ENCODE data around the gene RNF169. TPM values are rescaled to one million over a fixed set of nuclear protein-coding genes. Genes with fewer than 3 reads are reported as not detected.
"Not testable (repeated sequence)": the region's sequence is repeated elsewhere in the genome, so short reads cannot be mapped to it uniquely, and the experiment has no call there.

The RNF169 gene
- total and polyA plus RNA-seq, 2 experiments from 2014 or later: 0.78 to 16.5 TPM

DNA sequence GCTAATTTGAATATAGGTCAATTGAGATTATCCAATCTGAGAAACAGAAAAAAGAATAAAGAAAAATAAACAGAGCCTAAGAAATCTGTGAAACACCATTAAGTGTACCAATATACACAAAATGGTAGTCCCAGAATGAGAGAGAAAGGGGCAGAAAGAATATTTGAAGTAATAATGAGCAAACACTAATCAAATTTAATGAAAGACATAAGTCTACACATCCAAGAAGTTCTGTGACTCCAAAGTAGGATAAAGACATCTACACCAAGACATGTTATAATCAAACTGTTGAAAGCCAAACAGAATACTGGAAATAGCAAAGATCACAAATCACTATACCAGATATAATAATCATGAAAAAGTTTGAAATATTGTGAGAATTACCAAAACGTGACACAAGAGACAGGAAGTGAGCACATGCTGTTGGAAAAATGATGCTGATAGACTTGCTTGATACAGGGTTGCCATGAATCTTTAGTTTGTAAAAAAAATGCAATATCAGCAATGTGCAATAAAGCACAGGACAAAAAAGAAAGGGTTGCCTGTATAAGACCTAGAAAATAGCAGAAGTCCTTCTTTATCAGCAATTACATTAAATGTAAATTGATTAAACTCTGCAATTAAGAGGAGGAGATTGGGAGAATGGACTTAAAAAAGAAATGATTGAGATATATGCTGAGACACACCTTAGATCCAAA is 75.8 kb downstream of the RNF169 start (continued):
- TF ChIP-seq, protein P1, sequence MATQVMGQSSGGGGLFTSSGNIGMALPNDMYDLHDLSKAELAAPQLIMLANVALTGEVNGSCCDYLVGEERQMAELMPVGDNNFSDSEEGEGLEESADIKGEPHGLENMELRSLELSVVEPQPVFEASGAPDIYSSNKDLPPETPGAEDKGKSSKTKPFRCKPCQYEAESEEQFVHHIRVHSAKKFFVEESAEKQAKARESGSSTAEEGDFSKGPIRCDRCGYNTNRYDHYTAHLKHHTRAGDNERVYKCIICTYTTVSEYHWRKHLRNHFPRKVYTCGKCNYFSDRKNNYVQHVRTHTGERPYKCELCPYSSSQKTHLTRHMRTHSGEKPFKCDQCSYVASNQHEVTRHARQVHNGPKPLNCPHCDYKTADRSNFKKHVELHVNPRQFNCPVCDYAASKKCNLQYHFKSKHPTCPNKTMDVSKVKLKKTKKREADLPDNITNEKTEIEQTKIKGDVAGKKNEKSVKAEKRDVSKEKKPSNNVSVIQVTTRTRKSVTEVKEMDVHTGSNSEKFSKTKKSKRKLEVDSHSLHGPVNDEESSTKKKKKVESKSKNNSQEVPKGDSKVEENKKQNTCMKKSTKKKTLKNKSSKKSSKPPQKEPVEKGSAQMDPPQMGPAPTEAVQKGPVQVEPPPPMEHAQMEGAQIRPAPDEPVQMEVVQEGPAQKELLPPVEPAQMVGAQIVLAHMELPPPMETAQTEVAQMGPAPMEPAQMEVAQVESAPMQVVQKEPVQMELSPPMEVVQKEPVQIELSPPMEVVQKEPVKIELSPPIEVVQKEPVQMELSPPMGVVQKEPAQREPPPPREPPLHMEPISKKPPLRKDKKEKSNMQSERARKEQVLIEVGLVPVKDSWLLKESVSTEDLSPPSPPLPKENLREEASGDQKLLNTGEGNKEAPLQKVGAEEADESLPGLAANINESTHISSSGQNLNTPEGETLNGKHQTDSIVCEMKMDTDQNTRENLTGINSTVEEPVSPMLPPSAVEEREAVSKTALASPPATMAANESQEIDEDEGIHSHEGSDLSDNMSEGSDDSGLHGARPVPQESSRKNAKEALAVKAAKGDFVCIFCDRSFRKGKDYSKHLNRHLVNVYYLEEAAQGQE (IDR thresholded peaks at IDR 0.05; ENCODE audit: unreplicated experiment): no peak
- no peak for TF ChIP-seq STAT1 (IDR thresholded peaks at IDR 0.05; ENCODE audit: unreplicated experiment)

DNA sequence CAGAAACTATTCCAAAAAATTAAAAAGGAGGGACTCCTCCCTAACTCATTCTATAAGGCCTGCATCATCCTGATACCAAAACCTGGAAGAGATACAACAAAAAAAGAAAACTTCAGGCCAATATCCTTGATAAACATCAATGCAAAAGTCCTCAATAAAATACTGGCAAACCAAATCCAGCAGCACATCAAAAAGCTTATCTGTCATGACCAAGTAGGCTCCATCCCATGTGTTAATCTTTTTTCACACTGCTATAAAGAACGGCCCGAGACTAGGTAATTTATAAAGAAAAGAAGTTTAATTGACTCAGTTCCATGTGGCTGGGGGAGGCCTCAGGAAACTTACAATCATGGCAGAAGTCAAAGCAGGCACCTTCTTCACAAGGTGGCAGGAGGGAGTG is 76.9 kb downstream of the RNF169 start:
- peaks cover 58% of the 10 kb centered on the region for H3K36me3 Mint-ChIP-seq (ENCODE audit: low read depth)
- H3K79me2 ChIP-seq (replicated peaks; ENCODE audit: insufficient read depth); H3K4me2 ChIP-seq; H3K4me3 Mint-ChIP-seq; H3K9me2 ChIP-seq (ENCODE audit: insufficient read depth); ATAC-seq; H3K4me3 ChIP-seq; DNase-seq (ENCODE audit: low spot score); H2AFZ ChIP-seq; H3F3A ChIP-seq (replicated peaks; ENCODE audit: low read depth); H3K4me1 Mint-ChIP-seq; H4K20me1 ChIP-seq (replicated peaks; ENCODE audit: insufficient read depth); H3K27me3 ChIP-seq (ENCODE audit: insufficient read depth); H3K27ac ChIP-seq (ENCODE audit: low read depth); H3K27me3 Mint-ChIP-seq (ENCODE audit: insufficient read depth, low read depth, poor library complexity); H3K4me1 ChIP-seq (ENCODE audit: insufficient read depth); H3K27ac Mint-ChIP-seq: not testable (repeated sequence)
- peaks cover 44% of the 10 kb centered on the region for H3K9me3 Mint-ChIP-seq
- peaks cover 27% of the 10 kb centered on the region for H3K36me3 ChIP-seq (ENCODE audit: insufficient read depth)

DNA sequence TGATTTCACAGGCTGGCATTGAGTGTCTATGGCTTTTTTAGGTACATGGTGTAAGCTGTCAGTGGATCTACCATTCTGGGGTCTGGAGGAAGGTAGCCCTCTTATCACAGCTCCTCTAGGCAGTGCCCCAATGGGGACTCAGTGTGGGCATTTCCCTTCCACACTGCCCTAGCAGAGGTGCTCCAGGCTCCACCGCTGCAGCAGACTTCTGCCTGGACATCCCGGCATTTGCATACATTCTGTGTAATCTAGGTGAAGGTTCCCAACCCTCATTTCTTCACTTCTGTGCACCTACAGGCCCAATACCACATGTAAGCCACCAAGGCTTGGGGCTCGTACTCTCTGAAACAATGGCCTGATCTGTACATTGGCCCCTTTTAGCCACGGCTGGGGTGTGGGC is 78.3 kb downstream of the RNF169 start:
- H3K4me1 ChIP-seq (ENCODE audit: insufficient read depth): no peaks in the 10 kb centered on the region
- no peaks in the 10 kb centered on the region for H3F3A ChIP-seq (replicated peaks; ENCODE audit: low read depth)
- H3K79me2 ChIP-seq (replicated peaks; ENCODE audit: insufficient read depth): no peaks in the 10 kb centered on the region
- H3K4me3 ChIP-seq: no peak overlapping the region
- H3K4me3 Mint-ChIP-seq: no peak overlapping the region
- H2AFZ ChIP-seq: no peak overlapping the region
- peaks cover 44% of the 10 kb centered on the region for H3K9me3 Mint-ChIP-seq
- H3K36me3 Mint-ChIP-seq (ENCODE audit: low read depth): peaks cover 61% of the 10 kb centered on the region
- no peak for ATAC-seq
- H3K27ac ChIP-seq (ENCODE audit: low read depth): no peak overlapping the region
- DNase-seq (ENCODE audit: low spot score): no peak
- no peak overlapping the region for H3K4me2 ChIP-seq
- no peaks in the 10 kb centered on the region for H3K9me2 ChIP-seq (ENCODE audit: insufficient read depth)
- H3K27me3 Mint-ChIP-seq (ENCODE audit: insufficient read depth, low read depth, poor library complexity): no peaks in the 10 kb centered on the region
- peaks cover 27% of the 10 kb centered on the region for H3K36me3 ChIP-seq (ENCODE audit: insufficient read depth)
- no peaks in the 10 kb centered on the region for H3K4me1 Mint-ChIP-seq
- H3K27ac Mint-ChIP-seq: no peak overlapping the region
- H4K20me1 ChIP-seq (replicated peaks; ENCODE audit: insufficient read depth): no peaks in the 10 kb centered on the region
- TF ChIP-seq STAT1 (IDR thresholded peaks at IDR 0.05; ENCODE audit: unreplicated experiment): no peak
- TF ChIP-seq ZNF114 (CRISPR knock-in tag; IDR thresholded peaks at IDR 0.05): no peak
- TF ChIP-seq EZH2 (IDR thresholded peaks at IDR 0.05; ENCODE audit: low read depth, unreplicated experiment): no peak
- TF ChIP-seq, protein P1 (IDR thresholded peaks at IDR 0.05; ENCODE audit: unreplicated experiment): no peak
- no peak for TF ChIP-seq EZH2phosphoT487 (IDR thresholded peaks at IDR 0.05; ENCODE audit: unreplicated experiment)
- no peak for TF ChIP-seq JUNB (IDR thresholded peaks at IDR 0.05; ENCODE audit: unreplicated experiment)
- no peak for TF ChIP-seq NANOG (IDR thresholded peaks at IDR 0.05; ENCODE audit: borderline replicate concordance)
- no peaks in the 10 kb centered on the region for H3K27me3 ChIP-seq (ENCODE audit: insufficient read depth)

Data from GM23338 (cell line).